HepG2 (cell line): ENCODE results near the gene SLC29A2. TPM values are rescaled to one million over a fixed set of nuclear protein-coding genes. Genes with fewer than 3 reads are reported as not detected.

ENCODE experiments used
- ARID5B ChIP-seq: IDR thresholded peaks from 2 replicates; pipeline ENCODE4 v1.4.0; 2020; ENCODE audit warnings: mild to moderate bottlenecking, missing genetic modification reagents
- ATF7 ChIP-seq, 2 experiments: fragments of 450-650 bp in 1 of 2; sonication (generic) in 1 of 2; formaldehyde crosslinking in 1 of 2; IDR thresholded peaks; 2 replicates each; pipeline versions ENCODE4 v1.4.0 to v1.6.1; 2016 to 2020; ENCODE audit warnings: antibody characterized with exemption in 1 of 2, mild to moderate bottlenecking in 1 of 2, missing genetic modification reagents in 1 of 2
- EZH2 ChIP-seq: conservative IDR thresholded peaks from 2 replicates; pipeline ENCODE4 v1.6.1; 2012; ENCODE audit warnings: mild to moderate bottlenecking, low read depth, low read length, moderate library complexity
- GABPA ChIP-seq, 2 experiments: IDR thresholded peaks; 2 replicates each; pipeline ENCODE4 v1.6.1; 2011 to 2016; ENCODE audit warnings: low read depth in 2 of 2, low read length in 1 of 2, missing biosample characterization in 1 of 2, missing genetic modification characterization in 1 of 2
- HHEX ChIP-seq: IDR thresholded peaks from 2 replicates; pipeline ENCODE4 v1.6.1; 2016; ENCODE audit warnings: control low read depth
- HMG20A ChIP-seq: IDR thresholded peaks from 2 replicates; pipeline ENCODE4 v1.6.1; 2016; ENCODE audit warnings: borderline replicate concordance
- ISL2 ChIP-seq: sonication (generic); formaldehyde crosslinking; IDR thresholded peaks from 2 replicates; pipeline ENCODE4 v1.5.0; 2020; ENCODE audit warnings: missing genetic modification reagents
- KDM4B ChIP-seq: sonication (generic); formaldehyde crosslinking; IDR thresholded peaks from 2 replicates; pipeline ENCODE4 v1.4.0; 2020; ENCODE audit warnings: missing genetic modification reagents
- NFE2L1 ChIP-seq: sonication (generic); formaldehyde crosslinking; IDR thresholded peaks from 2 replicates; pipeline ENCODE4 v1.4.0; 2020; ENCODE audit warnings: missing genetic modification reagents, mild to moderate bottlenecking, borderline replicate concordance
- RAD21 ChIP-seq: fragments of 450-650 bp; formaldehyde crosslinking; IDR thresholded peaks from 2 replicates; pipeline ENCODE4 v1.5.0; 2020; ENCODE audit warnings: mild to moderate bottlenecking
- SALL2 ChIP-seq: sonication (generic); formaldehyde crosslinking; IDR thresholded peaks from 2 replicates; pipeline ENCODE4 v1.8.1; 2023; ENCODE audit warnings: mild to moderate bottlenecking, missing genetic modification reagents, inconsistent platforms
- SKI ChIP-seq: fragments of 450-650 bp; IDR thresholded peaks from one replicate; pipeline ENCODE4 v1.6.1; 2018; ENCODE audit warnings: mild to moderate bottlenecking; ENCODE audit not compliant: partially characterized antibody
- SOX5 ChIP-seq: IDR thresholded peaks from 2 replicates; pipeline ENCODE4 v1.6.1; 2016; ENCODE audit warnings: borderline replicate concordance
- SUZ12 ChIP-seq: fragments of 150-350 bp; IDR thresholded peaks from 2 replicates; pipeline ENCODE4 v1.6.1; 2014; ENCODE audit warnings: low read depth, low read length
- TBX3 ChIP-seq: fragments of 450-650 bp; IDR thresholded peaks from 2 replicates; pipeline ENCODE4 v1.6.1; 2017; ENCODE audit warnings: antibody characterized with exemption, mild to moderate bottlenecking, inconsistent platforms, borderline replicate concordance
- ZBTB3 ChIP-seq: sonication (generic); formaldehyde crosslinking; IDR thresholded peaks from 2 replicates; pipeline ENCODE4 v1.4.0; 2020; ENCODE audit warnings: low read depth, mild to moderate bottlenecking, moderate library complexity, missing genetic modification reagents, borderline replicate concordance
- ZNF224 ChIP-seq: sonication (generic); formaldehyde crosslinking; IDR thresholded peaks from 2 replicates; pipeline ENCODE4 v1.5.0; 2020; ENCODE audit warnings: mild to moderate bottlenecking, missing genetic modification reagents
- ZNF329 ChIP-seq: sonication (generic); formaldehyde crosslinking; IDR thresholded peaks from 2 replicates; pipeline ENCODE4 v1.9.0; 2021; ENCODE audit warnings: low read depth, mild to moderate bottlenecking, missing genetic modification reagents
- ZNF468 ChIP-seq: sonication (generic); formaldehyde crosslinking; IDR thresholded peaks from 2 replicates; pipeline ENCODE4 v1.8.0; 2022; ENCODE audit warnings: mild to moderate bottlenecking, moderate library complexity, missing genetic modification reagents
- ZNF558 ChIP-seq: sonication (generic); formaldehyde crosslinking; IDR thresholded peaks from 2 replicates; pipeline ENCODE4 v1.9.0; 2022; ENCODE audit warnings: mild to moderate bottlenecking, missing genetic modification reagents, borderline replicate concordance
- ZNF589 ChIP-seq: sonication (generic); formaldehyde crosslinking; conservative IDR thresholded peaks from 2 replicates; pipeline ENCODE4 v1.8.0; 2022; ENCODE audit warnings: mild to moderate bottlenecking, moderate library complexity, missing genetic modification reagents
- ZNF614 ChIP-seq: IDR thresholded peaks from 2 replicates; pipeline ENCODE4 v1.6.1; 2018; ENCODE audit warnings: missing biosample characterization, missing genetic modification reagents, inconsistent platforms, borderline replicate concordance
- ZNF772 ChIP-seq: sonication (generic); formaldehyde crosslinking; IDR thresholded peaks from 2 replicates; pipeline ENCODE4 v1.5.0; 2020; ENCODE audit warnings: mild to moderate bottlenecking, missing genetic modification reagents
- ZNF816 ChIP-seq: sonication (generic); formaldehyde crosslinking; IDR thresholded peaks from 2 replicates; pipeline ENCODE4 v1.8.0; 2022; ENCODE audit warnings: missing genetic modification reagents, mild to moderate bottlenecking, borderline replicate concordance
- polyA plus RNA-seq, 8 experiments: library from polyadenylated mRNA; depleted of rRNA in 3 of 8; stranded (reverse) in 7 of 8; unstranded in 1 of 8; fragments of >200 nt; fragmentation: Illumina TruSeq in 4 of 8; extraction: Trizol in 4 of 8; gene quantifications; 2 replicates each; pipeline versions ENCODE4 v1.2.1 to v1.2.3, GENCODE V29; 2011 to 2016; ENCODE audit warnings: low read depth in 4 of 8, missing spikeins in 1 of 8, mixed read lengths in 1 of 8; ENCODE audit not compliant: insufficient read depth in 1 of 8
- total RNA-seq, 5 experiments: library from RNA; depleted of rRNA; stranded (reverse); fragments of >200 nt; fragmentation: Illumina TruSeq; extraction: Trizol; gene quantifications; 2 replicates each; pipeline ENCODE4 v1.2.3, GENCODE V29; 2016; ENCODE audit warnings: low read depth in 1 of 5
- TF ChIP-seq, protein P1 (sequence below): sonication (generic); formaldehyde crosslinking; IDR thresholded peaks from 2 replicates; pipeline ENCODE4 v1.5.0; 2020; ENCODE audit warnings: missing genetic modification reagents, mild to moderate bottlenecking, borderline replicate concordance

The SLC29A2 gene
- total and polyA plus RNA-seq, 2 of the 13 experiments (the other 11 are each of a cell fraction or from before 2014, with no cell fraction given) = 0.63 to 0.66 TPM

GRCh38 chr11:66336234-66337102 lies 35.1 kb downstream of the SLC29A2 start, which contains the start of gene RIN1 (continued):
- TF ChIP-seq ZNF589 (peak; percentile 65; the same call in 1 of the 2 replicates), ZBTB3 (CRISPR knock-in tag) (no peak), ZNF816 (CRISPR knock-in tag) (peak; percentile 90; the same call in 1 of the 2 replicates), HMG20A (peak; percentile 37; the same call in 1 of the 2 replicates), SOX5 (peak; percentile 64), NFE2L1 (CRISPR knock-in tag) (no peak), GABPA (IDR thresholded peaks at IDR 0.05; ENCODE audit: low read depth, low read length) (no peak), GABPA (CRISPR knock-in tag; IDR thresholded peaks at IDR 0.05; ENCODE audit: low read depth) (peak; percentile 73), KDM4B (peak; percentile 22; the same call in 1 of the 2 replicates), SUZ12 (no peak), ZNF224 (peak; percentile 53; the same call in 1 of the 2 replicates), ATF7 (IDR thresholded peaks at IDR 0.05) (no peak), ATF7 (CRISPR knock-in tag; IDR thresholded peaks at IDR 0.05) (no peak), SKI (peak; percentile 55), TBX3 (peak; percentile 93), ARID5B (CRISPR knock-in tag) (peak; percentile 72), ISL2 (CRISPR knock-in tag) (0 out of 2 replicates have a peak, but pooled peaks have one; percentile 17), ZNF614 (peak; percentile 93), SALL2 (CRISPR knock-in tag) (0 out of 2 replicates have a peak, but pooled peaks have one; percentile 61), RAD21 (CRISPR knock-in tag) (peak; percentile 94), ZNF468 (no peak), ZNF329 (0 out of 2 replicates have a peak, but pooled peaks have one; percentile 50), ZNF772 (CRISPR knock-in tag) (0 out of 2 replicates have a peak, but pooled peaks have one; percentile 48), HHEX (CRISPR knock-in tag) (no peak), ZNF558 (CRISPR knock-in tag) (0 out of 2 replicates have a peak, but pooled peaks have one; percentile 61), EZH2 (no peak)
- TF ChIP-seq, protein P1, sequence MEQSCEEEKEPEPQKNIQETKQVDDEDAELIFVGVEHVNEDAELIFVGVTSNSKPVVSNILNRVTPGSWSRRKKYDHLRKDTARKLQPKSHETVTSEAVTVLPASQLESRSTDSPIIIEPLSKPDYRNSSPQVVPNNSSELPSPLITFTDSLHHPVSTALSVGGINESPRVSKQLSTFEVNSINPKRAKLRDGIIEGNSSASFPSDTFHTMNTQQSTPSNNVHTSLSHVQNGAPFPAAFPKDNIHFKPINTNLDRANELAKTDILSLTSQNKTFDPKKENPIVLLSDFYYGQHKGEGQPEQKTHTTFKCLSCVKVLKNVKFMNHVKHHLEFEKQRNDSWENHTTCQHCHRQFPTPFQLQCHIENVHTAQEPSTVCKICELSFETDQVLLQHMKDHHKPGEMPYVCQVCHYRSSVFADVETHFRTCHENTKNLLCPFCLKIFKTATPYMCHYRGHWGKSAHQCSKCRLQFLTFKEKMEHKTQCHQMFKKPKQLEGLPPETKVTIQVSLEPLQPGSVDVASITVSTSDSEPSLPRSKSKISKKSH (CRISPR knock-in tag) = peak; percentile 62; the same call in 1 of the 2 replicates
